A549 (cell line): Measurements from ENCODE around the gene PPIH. TPM values are rescaled to one million over a fixed set of nuclear protein-coding genes. Genes with fewer than 3 reads are reported as not detected.

Experiments used
- ATAC-seq, 2 experiments: fragments of 200-7000 bp in 1 of 2; fragments of >200 bp in 1 of 2; cut with Nextera tagmentation in 1 of 2; cut with Tn5 transposase in 1 of 2; 3 replicates each; pipeline versions ENCODE4 v1.8.0 to v1.9.1; 2018 to 2020; ENCODE audit warnings: mild to moderate bottlenecking in 1 of 2, moderate library complexity in 1 of 2
- CTCF ChIA-PET: fragments of 300-600 bp; sonication (Branson Sonifier 250); formaldehyde crosslinking; extraction: SDS; loops from one replicate; lab custom pipeline; 2021; ENCODE audit warnings: antibody characterized with exemption, inconsistent platforms; lab: Yijun Ruan, JAX
- POLR2A ChIA-PET: fragments of 350-600 bp; formaldehyde crosslinking; extraction: SDS; loops from one replicate; lab custom pipeline; 2021; ENCODE audit warnings: antibody characterized with exemption, inconsistent platforms; lab: Yijun Ruan, JAX
- DNase-seq, 2 experiments: peaks; one replicate each; pipeline versions ENCODE4 v3.0.0 to v3.0.0-alpha.2; 2011 to 2016; ENCODE audit warnings: low read depth in 1 of 2, low spot score in 1 of 2
- FAIRE-seq: peaks from 2 replicates; lab custom pipeline; 2011; peaks lifted over from hg19 to GRCh38; lab: Jason Lieb, UNC
- H3K27ac ChIP-seq, 2 experiments: fragments of >200 bp; sonication (Bioruptor Twin); formaldehyde crosslinking; 3 replicates each; pipeline ENCODE4 v1.5.1; 2016 to 2017
- H3K4me1 ChIP-seq: fragments of >200 bp; sonication (Bioruptor Twin); formaldehyde crosslinking; 3 replicates; pipeline ENCODE4 v1.6.1; 2016
- H3K4me2 ChIP-seq: fragments of >200 bp; sonication (Bioruptor Twin); formaldehyde crosslinking; 3 replicates; pipeline ENCODE4 v1.6.1; 2016
- H3K4me3 ChIP-seq: fragments of >200 bp; sonication (Bioruptor Twin); formaldehyde crosslinking; 3 replicates; pipeline ENCODE4 v1.5.1; 2016
- H3K9me3 ChIP-seq: fragments of >200 bp; sonication (Bioruptor Twin); formaldehyde crosslinking; 3 replicates; pipeline ENCODE4 v1.6.1; 2016
- CBX8 ChIP-seq: fragments of 200-600 bp; sonication (generic); IDR thresholded peaks from 2 replicates; pipeline ENCODE4 v1.6.1; 2016
- CEBPB ChIP-seq, 2 experiments: fragments of >200 bp in 1 of 2; sonication (Bioruptor Twin) in 1 of 2; formaldehyde crosslinking in 1 of 2; IDR thresholded peaks; 2 replicates each; pipeline ENCODE4 v1.6.1; 2012 to 2016
- CHD2 ChIP-seq: fragments of 150-350 bp; IDR thresholded peaks from 2 replicates; pipeline ENCODE4 v1.6.1; 2014; ENCODE audit warnings: low read length; ENCODE audit not compliant: partially characterized antibody
- EHF ChIP-seq: fragments of 250-450 bp; sonication (Bioruptor Pico); IDR thresholded peaks from 2 replicates; pipeline ENCODE4 v1.5.0; 2020; ENCODE audit warnings: mild to moderate bottlenecking
- EHMT2 ChIP-seq: fragments of 200-600 bp; sonication (generic); IDR thresholded peaks from 2 replicates; pipeline ENCODE4 v1.6.1; 2016; ENCODE audit warnings: antibody characterized with exemption, low read depth, mild to moderate bottlenecking, moderate library complexity
- EP300 ChIP-seq, 2 experiments: fragments of >200 bp; sonication (Bioruptor Twin); formaldehyde crosslinking; IDR thresholded peaks; 2 replicates in 1 of 2; 3 replicates in 1 of 2; pipeline ENCODE4 v1.6.1; 2016 to 2017
- FOXS1 ChIP-seq: fragments of 250-450 bp; sonication (Bioruptor Pico); IDR thresholded peaks from 2 replicates; pipeline ENCODE4 v1.5.0; 2020; ENCODE audit warnings: mild to moderate bottlenecking, moderate library complexity
- HDAC2 ChIP-seq: fragments of 200-600 bp; sonication (generic); IDR thresholded peaks from 2 replicates; pipeline ENCODE4 v1.6.1; 2016
- HOXA7 ChIP-seq: fragments of 250-450 bp; sonication (Bioruptor Pico); IDR thresholded peaks from 2 replicates; pipeline ENCODE4 v1.5.0; 2020; ENCODE audit warnings: mild to moderate bottlenecking, moderate library complexity
- HOXB13 ChIP-seq: fragments of 250-450 bp; sonication (Bioruptor Pico); IDR thresholded peaks from 2 replicates; pipeline ENCODE4 v1.5.0; 2020; ENCODE audit warnings: low read depth, mild to moderate bottlenecking, moderate library complexity
- JUN ChIP-seq, 2 experiments: fragments of >200 bp; sonication (Bioruptor Twin); formaldehyde crosslinking; IDR thresholded peaks; 2 replicates in 1 of 2; 3 replicates in 1 of 2; pipeline ENCODE4 v1.6.1; 2016 to 2017
- KDM1A ChIP-seq: fragments of 200-600 bp; sonication (generic); IDR thresholded peaks from 2 replicates; pipeline ENCODE4 v1.6.1; 2016; ENCODE audit warnings: low read depth, mild to moderate bottlenecking
- KDM5A ChIP-seq: fragments of 200-600 bp; sonication (generic); IDR thresholded peaks from 2 replicates; pipeline ENCODE4 v1.6.1; 2016; ENCODE audit warnings: antibody characterized with exemption, mild to moderate bottlenecking
- MAFK ChIP-seq: fragments of 450-650 bp; IDR thresholded peaks from 2 replicates; pipeline ENCODE4 v1.6.1; 2014; ENCODE audit not compliant: partially characterized antibody
- NFE2L2 ChIP-seq: fragments of 150-350 bp; conservative IDR thresholded peaks from 2 replicates; pipeline ENCODE4 v1.6.1; 2014; ENCODE audit warnings: low read length
- PHF8 ChIP-seq: fragments of 200-600 bp; sonication (generic); IDR thresholded peaks from 2 replicates; pipeline ENCODE4 v1.6.1; 2016; ENCODE audit warnings: low read depth, mild to moderate bottlenecking, antibody characterized with exemption, moderate library complexity, borderline replicate concordance
- POLR2A ChIP-seq: IDR thresholded peaks from 2 replicates; pipeline ENCODE4 v1.6.1; 2012; ENCODE audit warnings: mild to moderate bottlenecking, low read length
- POLR2AphosphoS2 ChIP-seq: conservative IDR thresholded peaks from 2 replicates; pipeline ENCODE4 v1.6.1; 2012; ENCODE audit warnings: low read length, improper control_type of control experiment, inconsistent platforms
- RAD21 ChIP-seq, 2 experiments: fragments of >200 bp in 1 of 2; sonication (Bioruptor Twin) in 1 of 2; formaldehyde crosslinking in 1 of 2; IDR thresholded peaks in 1 of 2; conservative IDR thresholded peaks in 1 of 2; 2 replicates in 1 of 2; 3 replicates in 1 of 2; pipeline ENCODE4 v1.6.1; 2012 to 2018; ENCODE audit warnings: inconsistent platforms in 1 of 2
- RARB ChIP-seq: fragments of 250-450 bp; sonication (Bioruptor Pico); IDR thresholded peaks from 2 replicates; pipeline ENCODE4 v1.8.0; 2021; ENCODE audit warnings: mild to moderate bottlenecking, moderate library complexity
- RFX5 ChIP-seq: fragments of 450-650 bp; IDR thresholded peaks from 2 replicates; pipeline ENCODE4 v1.7.1; 2014; ENCODE audit warnings: antibody characterized with exemption, mild to moderate bottlenecking, moderate library complexity
- TFCP2L1 ChIP-seq: fragments of 250-450 bp; sonication (Bioruptor Pico); IDR thresholded peaks from 2 replicates; pipeline ENCODE4 v1.5.0; 2021; ENCODE audit warnings: mild to moderate bottlenecking
- TP53 ChIP-seq: fragments of 250-450 bp; sonication (Bioruptor Pico); IDR thresholded peaks from 2 replicates; pipeline ENCODE4 v1.5.0; 2021; ENCODE audit warnings: mild to moderate bottlenecking, moderate library complexity
- ZC3H11A ChIP-seq: fragments of 450-650 bp; IDR thresholded peaks from 2 replicates; pipeline ENCODE4 v1.6.1; 2014; ENCODE audit warnings: antibody characterized with exemption, mild to moderate bottlenecking
- ZFP36 ChIP-seq: fragments of 450-650 bp; IDR thresholded peaks from 2 replicates; pipeline ENCODE4 v1.6.1; 2014; ENCODE audit warnings: borderline replicate concordance; ENCODE audit not compliant: partially characterized antibody
- ZSCAN20 ChIP-seq: fragments of 250-450 bp; sonication (Bioruptor Pico); IDR thresholded peaks from 2 replicates; pipeline ENCODE4 v1.8.0; 2022; ENCODE audit warnings: mild to moderate bottlenecking, moderate library complexity
- WGBS: methylation state at CpG from one replicate; pipeline ENCODE4 v1.1.6; 2017; ENCODE audit errors: missing lambda C conversion rate; 5-methylcytosine and 5-hydroxymethylcytosine counted together
- polyA minus RNA-seq: library from RNA; depleted of rRNA, polyadenylated mRNA; stranded (reverse); fragments of >200 nt; gene quantifications from 2 replicates; pipeline ENCODE4 v1.2.3, GENCODE V29; 2011; rRNA and poly(A)+ RNA removed
- polyA plus RNA-seq, 4 experiments: library from polyadenylated mRNA; depleted of rRNA in 3 of 4; stranded (reverse); fragments of >200 nt; fragmentation: RNase III in 1 of 4; extraction: RNeasy Plus Mini Kit Qiagen cat#74134 plus additional on column Dnase treatment in 1 of 4; gene quantifications; 2 replicates in 3 of 4; 3 replicates in 1 of 4; pipeline ENCODE4 v1.2.3, GENCODE V29; 2011 to 2017
- TF ChIP-seq, protein P1 (sequence below): IDR thresholded peaks from 2 replicates; pipeline ENCODE4 v1.6.1; 2012; ENCODE audit warnings: low read depth, borderline replicate concordance
- TF ChIP-seq, protein P2 (sequence below): IDR thresholded peaks from 2 replicates; pipeline ENCODE4 v1.6.1; 2012
- TF ChIP-seq, protein P3 (sequence below): fragments of 250-450 bp; sonication (Bioruptor Pico); IDR thresholded peaks from 2 replicates; pipeline ENCODE4 v1.5.0; 2020; ENCODE audit warnings: low read depth, mild to moderate bottlenecking, moderate library complexity
- TF ChIP-seq, protein P4 (sequence below): fragments of 450-650 bp; IDR thresholded peaks from 2 replicates; pipeline ENCODE4 v1.6.1; 2014; ENCODE audit warnings: antibody characterized with exemption
- TF ChIP-seq, protein P5 (sequence below): fragments of >200 bp; sonication (Bioruptor Twin); formaldehyde crosslinking; IDR thresholded peaks from 3 replicates; pipeline ENCODE4 v1.5.1; 2016
- TF ChIP-seq, protein P6 (sequence below): fragments of 250-450 bp; sonication (Bioruptor Pico); IDR thresholded peaks from 2 replicates; pipeline ENCODE4 v1.5.0; 2021; ENCODE audit warnings: mild to moderate bottlenecking, moderate library complexity, borderline replicate concordance
- TF ChIP-seq, protein P7 (sequence below): fragments of 150-350 bp; IDR thresholded peaks from 2 replicates; pipeline ENCODE4 v1.6.1; 2014; ENCODE audit warnings: low read depth, mild to moderate bottlenecking, low read length

PPIH gene
- polyA plus RNA-seq (2011; rRNA removed) (50.3 and 68.9 TPM in 2 replicates), polyA plus RNA-seq (2017; fragmentation: RNase III; extraction: RNeasy Plus Mini Kit Qiagen cat#74134 plus additional on column Dnase treatment) (55.8 to 68.0 TPM (median 59.0 TPM) in 3 replicates), polyA minus RNA-seq (15.7 and 18.3 TPM in 2 replicates)
- polyA plus RNA-seq (2012; cell fraction: cytosol; rRNA removed) = 49.6 and 64.2 TPM in 2 replicates
- polyA plus RNA-seq (2012; cell fraction: nucleus; rRNA removed) = 17.6 and 41.8 TPM in 2 replicates

DNA sequence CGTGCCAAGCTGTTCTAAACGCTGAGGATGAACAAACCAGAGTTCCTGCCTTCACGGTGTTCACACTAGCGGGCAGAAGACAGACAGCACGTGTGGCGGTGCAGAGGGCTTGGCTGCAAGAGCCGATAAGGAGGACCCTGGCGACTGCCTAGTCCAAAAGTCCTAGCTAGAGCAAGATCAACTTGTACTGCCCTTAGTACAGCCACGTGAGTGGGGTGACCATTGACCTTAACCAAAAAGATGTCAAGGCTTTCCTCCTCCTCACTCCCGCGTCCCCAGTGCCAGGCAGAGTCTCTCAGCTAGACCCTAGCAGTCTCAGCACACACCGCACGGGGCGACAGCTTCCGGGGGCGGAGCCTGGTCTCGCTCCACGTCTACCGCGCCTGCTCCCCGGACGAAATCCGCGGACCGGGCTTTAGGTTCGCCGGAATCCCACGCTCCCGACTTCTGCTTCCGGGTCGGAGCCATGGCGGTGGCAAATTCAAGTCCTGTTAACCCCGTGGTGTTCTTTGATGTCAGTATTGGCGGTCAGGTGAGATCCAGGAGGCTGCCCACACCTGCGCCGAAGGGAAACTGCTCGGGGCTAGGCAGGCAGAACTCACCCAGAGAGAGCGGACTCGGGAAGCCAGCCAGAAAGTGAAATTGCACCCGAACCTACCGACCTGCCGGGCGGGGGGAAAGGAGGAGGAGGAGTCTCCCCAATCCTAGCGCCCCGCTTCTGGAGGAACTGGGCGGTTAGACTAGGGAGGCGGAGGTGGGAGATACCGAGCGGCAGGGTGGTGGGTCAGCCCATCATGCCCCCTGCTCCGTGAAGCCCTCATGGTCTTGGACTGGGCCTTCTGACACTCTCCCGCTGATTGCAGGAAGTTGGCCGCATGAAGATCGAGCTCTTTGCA lies at the start of gene PPIH:
PPIH (plus strand) TSS at position 443 of the 896 bp plus-strand sequence; CDS start at position 467, 24 bp downstream.
- ATAC-seq (peak; percentile 100), DNase-seq (peak; percentile 82 to 90), FAIRE-seq (no peak)
- POLR2A ChIA-PET = interaction anchor here (0.5 to 1.4 kb wide), 7 partner anchors 8 to 1611 kb away, joined by 3 to 18 read pairs (median 3); partner anchors contain the start of genes C1orf50, P3H1 and YBX1
- Histone ChIP-seq H3K27ac (peak within 1 kb of the TSS; percentile 83 to 96), H3K4me1 (peaks cover 8% of the 10 kb centered on the region; the same call in 1 of the 3 replicates), H3K9me3 (no peaks in the 10 kb centered on the region), H3K4me2 (peak within 1 kb of the TSS; percentile 83), H3K4me3 (peak within 1 kb of the TSS; percentile 75)
- CTCF ChIA-PET = no interaction called here
- 0% methylated on average over 24 of the region's 53 CpGs for WGBS
- TF ChIP-seq ZFP36 (no peak), EP300 (IDR thresholded peaks at IDR 0.05) (no peak), KDM5A (peak; percentile 79), HDAC2 (peak; percentile 66; the same call in 1 of the 2 replicates), POLR2AphosphoS2 (no peak), ZSCAN20 (CRISPR knock-in tag) (no peak), RFX5 (no peak), MAFK (no peak), TFCP2L1 (CRISPR knock-in tag) (no peak), EHF (CRISPR knock-in tag) (no peak), PHF8 (peak; percentile 70; the same call in 1 of the 2 replicates), NFE2L2 (no peak), KDM1A (no peak; the same call in 1 of the 2 replicates), JUN (IDR thresholded peaks at IDR 0.05) (peak in 1 of 2 experiments; percentile 36; a peak in 3 of 5 replicates), ZC3H11A (no peak), HOXA7 (CRISPR knock-in tag) (no peak), EHMT2 (no peak), CBX8 (no peak), CEBPB (IDR thresholded peaks at IDR 0.05) (no peak), RAD21 (conservative IDR thresholded peaks at IDR 0.05 in 1 of 2, IDR thresholded peaks at IDR 0.05 in 1 of 2) (no peak), TP53 (CRISPR knock-in tag) (no peak), RARB (no peak), HOXB13 (no peak; the same call in 1 of the 2 replicates), FOXS1 (no peak), POLR2A (peak; percentile 87), CHD2 (no peak)
- TF ChIP-seq, protein P1, sequence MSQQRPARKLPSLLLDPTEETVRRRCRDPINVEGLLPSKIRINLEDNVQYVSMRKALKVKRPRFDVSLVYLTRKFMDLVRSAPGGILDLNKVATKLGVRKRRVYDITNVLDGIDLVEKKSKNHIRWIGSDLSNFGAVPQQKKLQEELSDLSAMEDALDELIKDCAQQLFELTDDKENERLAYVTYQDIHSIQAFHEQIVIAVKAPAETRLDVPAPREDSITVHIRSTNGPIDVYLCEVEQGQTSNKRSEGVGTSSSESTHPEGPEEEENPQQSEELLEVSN = peak; percentile 89
- TF ChIP-seq, protein P2, sequence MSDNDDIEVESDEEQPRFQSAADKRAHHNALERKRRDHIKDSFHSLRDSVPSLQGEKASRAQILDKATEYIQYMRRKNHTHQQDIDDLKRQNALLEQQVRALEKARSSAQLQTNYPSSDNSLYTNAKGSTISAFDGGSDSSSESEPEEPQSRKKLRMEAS = peak; percentile 90
- TF ChIP-seq, protein P3, sequence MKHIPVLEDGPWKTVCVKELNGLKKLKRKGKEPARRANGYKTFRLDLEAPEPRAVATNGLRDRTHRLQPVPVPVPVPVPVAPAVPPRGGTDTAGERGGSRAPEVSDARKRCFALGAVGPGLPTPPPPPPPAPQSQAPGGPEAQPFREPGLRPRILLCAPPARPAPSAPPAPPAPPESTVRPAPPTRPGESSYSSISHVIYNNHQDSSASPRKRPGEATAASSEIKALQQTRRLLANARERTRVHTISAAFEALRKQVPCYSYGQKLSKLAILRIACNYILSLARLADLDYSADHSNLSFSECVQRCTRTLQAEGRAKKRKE (CRISPR knock-in tag) = peak; percentile 9; the same call in 1 of the 2 replicates
- TF ChIP-seq, protein P4, sequence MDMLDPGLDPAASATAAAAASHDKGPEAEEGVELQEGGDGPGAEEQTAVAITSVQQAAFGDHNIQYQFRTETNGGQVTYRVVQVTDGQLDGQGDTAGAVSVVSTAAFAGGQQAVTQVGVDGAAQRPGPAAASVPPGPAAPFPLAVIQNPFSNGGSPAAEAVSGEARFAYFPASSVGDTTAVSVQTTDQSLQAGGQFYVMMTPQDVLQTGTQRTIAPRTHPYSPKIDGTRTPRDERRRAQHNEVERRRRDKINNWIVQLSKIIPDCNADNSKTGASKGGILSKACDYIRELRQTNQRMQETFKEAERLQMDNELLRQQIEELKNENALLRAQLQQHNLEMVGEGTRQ = peak; percentile 46
- TF ChIP-seq, protein P5, sequence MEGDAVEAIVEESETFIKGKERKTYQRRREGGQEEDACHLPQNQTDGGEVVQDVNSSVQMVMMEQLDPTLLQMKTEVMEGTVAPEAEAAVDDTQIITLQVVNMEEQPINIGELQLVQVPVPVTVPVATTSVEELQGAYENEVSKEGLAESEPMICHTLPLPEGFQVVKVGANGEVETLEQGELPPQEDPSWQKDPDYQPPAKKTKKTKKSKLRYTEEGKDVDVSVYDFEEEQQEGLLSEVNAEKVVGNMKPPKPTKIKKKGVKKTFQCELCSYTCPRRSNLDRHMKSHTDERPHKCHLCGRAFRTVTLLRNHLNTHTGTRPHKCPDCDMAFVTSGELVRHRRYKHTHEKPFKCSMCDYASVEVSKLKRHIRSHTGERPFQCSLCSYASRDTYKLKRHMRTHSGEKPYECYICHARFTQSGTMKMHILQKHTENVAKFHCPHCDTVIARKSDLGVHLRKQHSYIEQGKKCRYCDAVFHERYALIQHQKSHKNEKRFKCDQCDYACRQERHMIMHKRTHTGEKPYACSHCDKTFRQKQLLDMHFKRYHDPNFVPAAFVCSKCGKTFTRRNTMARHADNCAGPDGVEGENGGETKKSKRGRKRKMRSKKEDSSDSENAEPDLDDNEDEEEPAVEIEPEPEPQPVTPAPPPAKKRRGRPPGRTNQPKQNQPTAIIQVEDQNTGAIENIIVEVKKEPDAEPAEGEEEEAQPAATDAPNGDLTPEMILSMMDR = no peak
- TF ChIP-seq, protein P6, sequence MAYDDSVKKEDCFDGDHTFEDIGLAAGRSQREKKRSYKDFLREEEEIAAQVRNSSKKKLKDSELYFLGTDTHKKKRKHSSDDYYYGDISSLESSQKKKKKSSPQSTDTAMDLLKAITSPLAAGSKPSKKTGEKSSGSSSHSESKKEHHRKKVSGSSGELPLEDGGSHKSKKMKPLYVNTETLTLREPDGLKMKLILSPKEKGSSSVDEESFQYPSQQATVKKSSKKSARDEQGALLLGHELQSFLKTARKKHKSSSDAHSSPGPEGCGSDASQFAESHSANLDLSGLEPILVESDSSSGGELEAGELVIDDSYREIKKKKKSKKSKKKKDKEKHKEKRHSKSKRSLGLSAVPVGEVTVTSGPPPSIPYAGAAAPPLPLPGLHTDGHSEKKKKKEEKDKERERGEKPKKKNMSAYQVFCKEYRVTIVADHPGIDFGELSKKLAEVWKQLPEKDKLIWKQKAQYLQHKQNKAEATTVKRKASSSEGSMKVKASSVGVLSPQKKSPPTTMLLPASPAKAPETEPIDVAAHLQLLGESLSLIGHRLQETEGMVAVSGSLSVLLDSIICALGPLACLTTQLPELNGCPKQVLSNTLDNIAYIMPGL (CRISPR knock-in tag) = no peak
- TF ChIP-seq, protein P7, sequence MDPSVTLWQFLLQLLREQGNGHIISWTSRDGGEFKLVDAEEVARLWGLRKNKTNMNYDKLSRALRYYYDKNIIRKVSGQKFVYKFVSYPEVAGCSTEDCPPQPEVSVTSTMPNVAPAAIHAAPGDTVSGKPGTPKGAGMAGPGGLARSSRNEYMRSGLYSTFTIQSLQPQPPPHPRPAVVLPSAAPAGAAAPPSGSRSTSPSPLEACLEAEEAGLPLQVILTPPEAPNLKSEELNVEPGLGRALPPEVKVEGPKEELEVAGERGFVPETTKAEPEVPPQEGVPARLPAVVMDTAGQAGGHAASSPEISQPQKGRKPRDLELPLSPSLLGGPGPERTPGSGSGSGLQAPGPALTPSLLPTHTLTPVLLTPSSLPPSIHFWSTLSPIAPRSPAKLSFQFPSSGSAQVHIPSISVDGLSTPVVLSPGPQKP = no peak
